Ishikawa (cell line): Measurements from ENCODE around the gene CELSR1.
A peak's percentile ranks its signal among the peaks of the same experiment; 100 is the strongest.

ENCODE experiments used
- CEBPB ChIP-seq: IDR thresholded peaks from 2 replicates; pipeline ENCODE4 v1.6.1; 2012
- CREB1 ChIP-seq: IDR thresholded peaks from 2 replicates; pipeline ENCODE4 v1.6.1; 2012; ENCODE audit warnings: low read depth
- EGR1 ChIP-seq: IDR thresholded peaks from 2 replicates; pipeline ENCODE4 v1.6.1; 2012
- EP300 ChIP-seq: IDR thresholded peaks from 2 replicates; pipeline ENCODE4 v1.6.1; 2012; ENCODE audit warnings: borderline replicate concordance
- FOXM1 ChIP-seq: IDR thresholded peaks from 2 replicates; pipeline ENCODE4 v1.6.1; 2012; ENCODE audit warnings: low read depth, borderline replicate concordance
- MAX ChIP-seq: IDR thresholded peaks from 2 replicates; pipeline ENCODE4 v1.6.1; 2012
- NFIC ChIP-seq: IDR thresholded peaks from 2 replicates; pipeline ENCODE4 v1.6.1; 2012
- RAD21 ChIP-seq: IDR thresholded peaks from 2 replicates; pipeline ENCODE4 v1.6.1; 2012; ENCODE audit warnings: low read depth
- REST ChIP-seq: IDR thresholded peaks from 2 replicates; pipeline ENCODE4 v1.6.1; 2012; ENCODE audit warnings: low read depth, mild to moderate bottlenecking
- TAF1 ChIP-seq: IDR thresholded peaks from 2 replicates; pipeline ENCODE4 v1.6.1; 2012; ENCODE audit warnings: low read depth, mild to moderate bottlenecking
- TCF12 ChIP-seq: IDR thresholded peaks from 2 replicates; pipeline ENCODE4 v1.6.1; 2012; ENCODE audit warnings: low read depth
- TEAD4 ChIP-seq: IDR thresholded peaks from 2 replicates; pipeline ENCODE4 v1.6.1; 2012
- USF1 ChIP-seq: IDR thresholded peaks from 2 replicates; pipeline ENCODE4 v1.6.1; 2012
- YY1 ChIP-seq: IDR thresholded peaks from 2 replicates; pipeline ENCODE4 v1.6.1; 2012; ENCODE audit warnings: low read depth
- ZBTB7A ChIP-seq: IDR thresholded peaks from 2 replicates; pipeline ENCODE4 v1.6.1; 2012; ENCODE audit warnings: low read depth

The CELSR1 gene

GRCh38 chr22:46415776-46416519 is 121.5 kb downstream of the CELSR1 start:
- peak; percentile 39 for TF ChIP-seq MAX
- no peak for TF ChIP-seq CEBPB
- no peak for TF ChIP-seq FOXM1
- no peak for TF ChIP-seq EP300
- TF ChIP-seq RAD21 = no peak; the same call in 1 of the 2 replicates
- TF ChIP-seq TCF12 = 0 out of 2 replicates have a peak, but pooled peaks have one; percentile 63
- TF ChIP-seq USF1 = no peak
- no peak for TF ChIP-seq ZBTB7A
- TF ChIP-seq YY1 = no peak
- TF ChIP-seq NFIC = no peak

- no peak for TF ChIP-seq TCF12
- no peak for TF ChIP-seq CREB1
- TF ChIP-seq USF1 = no peak
- no peak for TF ChIP-seq EGR1
- TF ChIP-seq TAF1 = no peak
- no peak for TF ChIP-seq EP300
- no peak for TF ChIP-seq CEBPB
- no peak for TF ChIP-seq MAX
- no peak for TF ChIP-seq YY1
- no peak for TF ChIP-seq RAD21
- no peak for TF ChIP-seq ZBTB7A
- no peak for TF ChIP-seq TEAD4
- no peak for TF ChIP-seq FOXM1
- no peak for TF ChIP-seq REST
- no peak for TF ChIP-seq NFIC
These were observed 122.7 kb downstream of the CELSR1 start for GRCh38 chr22:46414704-46415103.

GRCh38 chr22:46413725-46414379 is 123.6 kb downstream of the CELSR1 start:
- TF ChIP-seq EP300 (no peak), TEAD4 (no peak), ZBTB7A (no peak), TAF1 (no peak), CEBPB (no peak), REST (no peak), EGR1 (no peak), CREB1 (no peak), NFIC (no peak), TCF12 (no peak), USF1 (no peak), RAD21 (no peak), YY1 (no peak), MAX (no peak)

- no peak for TF ChIP-seq NFIC
- no peak for TF ChIP-seq TEAD4
- no peak for TF ChIP-seq ZBTB7A
- no peak for TF ChIP-seq MAX
- no peak for TF ChIP-seq CEBPB
- TF ChIP-seq TCF12 = no peak
- TF ChIP-seq YY1 = no peak
- TF ChIP-seq REST = no peak
- TF ChIP-seq FOXM1 = no peak
- TF ChIP-seq EGR1 = no peak
- no peak for TF ChIP-seq TAF1
- no peak for TF ChIP-seq CREB1
- no peak for TF ChIP-seq RAD21
These were observed 126.1 kb downstream of the CELSR1 start for GRCh38 chr22:46411347-46411746.
